HG03139 (cell line): Measurements from ENCODE around the gene CHD9.
"Not testable (repeated sequence)": the region's sequence is repeated elsewhere in the genome, so short reads cannot be mapped to it uniquely, and the experiment has no call there.

Experiments used
- ATAC-seq: cut with Tn5 transposase; IDR thresholded peaks from one replicate; pipeline ENCODE4 v1.9.1; 2021; ENCODE audit not compliant: unreplicated experiment

The CHD9 gene, protein sequence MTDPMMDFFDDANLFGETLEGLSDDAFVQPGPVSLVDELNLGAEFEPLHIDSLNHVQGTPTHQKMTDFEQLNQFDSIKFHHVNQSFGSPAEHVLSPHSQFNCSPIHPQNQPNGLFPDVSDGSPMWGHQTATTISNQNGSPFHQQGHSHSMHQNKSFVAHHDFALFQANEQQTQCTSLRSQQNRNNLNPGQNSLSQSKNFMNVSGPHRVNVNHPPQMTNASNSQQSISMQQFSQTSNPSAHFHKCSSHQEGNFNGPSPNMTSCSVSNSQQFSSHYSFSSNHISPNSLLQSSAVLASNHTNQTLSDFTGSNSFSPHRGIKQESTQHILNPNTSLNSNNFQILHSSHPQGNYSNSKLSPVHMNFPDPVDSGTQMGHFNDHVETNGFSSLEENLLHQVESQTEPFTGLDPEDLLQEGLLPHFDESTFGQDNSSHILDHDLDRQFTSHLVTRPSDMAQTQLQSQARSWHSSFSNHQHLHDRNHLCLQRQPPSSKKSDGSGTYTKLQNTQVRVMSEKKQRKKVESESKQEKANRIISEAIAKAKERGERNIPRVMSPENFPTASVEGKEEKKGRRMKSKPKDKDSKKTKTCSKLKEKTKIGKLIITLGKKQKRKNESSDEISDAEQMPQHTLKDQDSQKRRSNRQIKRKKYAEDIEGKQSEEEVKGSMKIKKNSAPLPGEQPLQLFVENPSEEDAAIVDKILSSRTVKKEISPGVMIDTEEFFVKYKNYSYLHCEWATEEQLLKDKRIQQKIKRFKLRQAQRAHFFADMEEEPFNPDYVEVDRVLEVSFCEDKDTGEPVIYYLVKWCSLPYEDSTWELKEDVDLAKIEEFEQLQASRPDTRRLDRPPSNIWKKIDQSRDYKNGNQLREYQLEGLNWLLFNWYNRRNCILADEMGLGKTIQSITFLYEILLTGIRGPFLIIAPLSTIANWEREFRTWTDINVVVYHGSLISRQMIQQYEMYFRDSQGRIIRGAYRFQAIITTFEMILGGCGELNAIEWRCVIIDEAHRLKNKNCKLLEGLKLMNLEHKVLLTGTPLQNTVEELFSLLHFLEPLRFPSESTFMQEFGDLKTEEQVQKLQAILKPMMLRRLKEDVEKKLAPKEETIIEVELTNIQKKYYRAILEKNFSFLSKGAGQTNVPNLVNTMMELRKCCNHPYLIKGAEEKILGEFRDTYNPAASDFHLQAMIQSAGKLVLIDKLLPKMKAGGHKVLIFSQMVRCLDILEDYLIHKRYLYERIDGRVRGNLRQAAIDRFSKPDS (N-terminal part only)

DNA sequence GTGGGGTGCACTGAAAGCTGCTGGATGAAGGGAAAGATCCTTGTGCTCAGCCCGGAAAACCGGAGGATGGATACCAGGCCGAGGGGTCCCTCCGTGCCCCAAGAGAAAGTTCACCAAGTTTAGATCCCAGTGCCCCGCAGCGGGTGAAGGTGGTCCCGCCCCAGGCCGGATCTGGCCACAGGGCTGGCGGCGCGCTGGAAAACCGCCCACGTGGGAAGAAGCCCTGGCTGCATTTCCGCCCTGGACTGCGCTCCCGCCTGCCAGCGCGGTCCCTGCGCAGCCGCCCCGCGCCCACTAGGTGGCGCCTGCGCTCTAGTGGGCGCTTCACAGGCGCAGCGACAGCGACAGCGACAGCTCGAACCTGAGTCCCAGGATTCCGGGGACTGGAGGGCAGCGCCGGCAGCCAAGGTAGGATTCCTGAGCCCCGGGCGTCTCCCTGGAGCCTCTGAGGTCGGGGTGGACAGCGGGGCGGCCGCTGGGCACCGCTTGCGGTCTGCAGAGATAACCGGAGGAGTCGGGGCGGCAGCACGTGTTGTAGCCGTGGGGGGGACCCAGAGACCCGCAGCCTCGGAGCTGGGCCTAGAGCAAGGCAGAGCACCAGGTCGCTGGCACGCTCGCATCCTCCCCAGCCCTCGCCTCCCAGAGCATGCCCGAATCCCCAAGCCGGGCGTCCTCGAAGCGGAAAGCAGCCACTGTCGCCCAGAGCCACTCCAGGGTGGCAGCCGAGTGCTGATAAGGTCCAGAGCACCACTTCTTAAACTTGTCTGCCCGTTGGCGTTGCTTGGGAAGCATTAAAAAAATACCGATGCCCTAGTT, at the start of gene CHD9:
TSS of gene CHD9 (plus strand) at position 322 of the 816 bp plus-strand sequence. CDS start 101,099 bp downstream, outside the sequence.
- peak; percentile 69 for ATAC-seq

DNA sequence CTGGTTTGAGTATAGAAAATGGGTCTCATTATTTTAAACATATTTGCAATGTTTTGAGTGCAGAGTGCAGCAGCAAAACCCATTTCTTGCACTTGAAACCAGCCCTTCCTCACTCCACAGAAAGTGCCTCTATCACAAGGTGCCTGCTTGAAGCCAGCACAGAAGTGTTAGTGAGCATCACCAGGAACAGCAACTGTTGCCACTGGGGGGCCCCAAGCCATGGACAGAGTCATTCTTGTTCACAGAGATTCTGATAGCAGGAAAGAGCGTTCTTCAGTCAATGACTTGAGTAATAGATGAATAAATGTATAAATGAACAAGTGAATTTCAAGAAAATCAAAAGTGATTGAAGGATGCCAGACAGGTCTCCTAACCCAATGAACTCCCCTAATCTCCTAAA, 47.7 kb upstream of the CHD9 start:
- no peak for ATAC-seq

DNA sequence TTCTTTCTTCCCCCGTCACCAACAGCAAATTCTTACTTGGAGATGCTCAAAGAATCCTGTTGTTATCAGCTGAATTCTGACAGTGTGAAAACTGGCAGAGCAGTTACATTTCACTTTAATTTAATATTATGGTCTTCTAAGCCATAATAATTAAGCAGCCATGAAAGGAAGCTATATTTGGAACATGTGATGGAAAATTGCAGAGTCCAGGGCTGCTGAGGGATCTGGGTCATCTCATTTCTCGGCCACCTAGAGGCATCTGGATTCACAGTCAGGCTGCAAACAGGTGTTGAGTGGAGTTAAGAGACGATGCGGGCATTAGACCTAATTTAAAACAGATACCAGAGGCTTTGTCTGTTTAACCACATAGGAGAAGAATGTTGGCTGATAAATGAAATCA, 40.5 kb upstream of the CHD9 start:
- ATAC-seq, result no peak

DNA sequence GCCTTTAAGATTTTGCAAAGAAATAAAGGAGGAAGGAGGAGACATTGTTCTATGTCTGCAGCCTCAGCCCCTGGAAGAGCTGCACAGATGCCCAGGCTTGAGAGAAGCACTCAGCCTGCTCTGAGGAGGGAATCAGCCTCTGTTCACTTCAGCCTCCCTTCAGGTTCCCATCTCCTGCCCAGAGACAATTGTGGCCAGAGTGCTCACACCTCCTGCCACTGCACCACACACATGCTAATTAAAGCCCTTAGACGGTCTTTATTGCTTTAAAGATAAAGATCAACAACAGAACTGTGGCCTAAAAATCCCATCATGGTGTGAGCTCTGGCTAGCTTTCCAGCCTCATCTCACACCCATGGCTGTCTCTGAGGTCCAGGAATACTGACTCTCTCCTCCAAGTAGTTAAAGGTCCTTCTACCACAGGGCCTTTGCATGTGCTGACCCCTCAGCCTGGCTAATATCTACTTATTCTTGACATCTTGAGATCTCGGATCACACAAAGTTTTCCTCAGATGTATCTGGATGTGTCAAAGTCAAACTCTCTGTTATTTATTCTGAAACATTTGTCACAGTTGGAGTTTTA, 35.9 kb upstream of the CHD9 start:
- no peak for ATAC-seq

DNA sequence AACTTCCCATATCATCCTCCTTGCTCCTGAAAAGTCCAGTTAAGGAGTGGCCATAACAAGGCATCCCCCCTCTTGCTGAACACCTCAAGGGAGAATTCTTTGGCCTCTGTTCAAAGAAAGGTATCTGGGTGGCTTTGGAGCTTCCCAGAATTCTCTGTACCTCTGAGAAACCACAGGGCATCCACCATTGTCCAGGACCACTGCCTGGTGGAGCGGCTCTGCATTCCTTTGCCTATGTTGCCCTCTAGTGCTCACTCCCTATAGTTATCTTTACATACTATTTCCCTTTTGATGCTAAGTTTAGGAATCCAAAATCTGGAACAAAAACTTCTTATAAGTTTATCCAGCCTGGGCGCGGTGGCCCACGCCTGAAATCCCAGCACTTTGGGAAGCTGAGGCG, 32.4 kb upstream of the CHD9 start:
- no peak for ATAC-seq

DNA sequence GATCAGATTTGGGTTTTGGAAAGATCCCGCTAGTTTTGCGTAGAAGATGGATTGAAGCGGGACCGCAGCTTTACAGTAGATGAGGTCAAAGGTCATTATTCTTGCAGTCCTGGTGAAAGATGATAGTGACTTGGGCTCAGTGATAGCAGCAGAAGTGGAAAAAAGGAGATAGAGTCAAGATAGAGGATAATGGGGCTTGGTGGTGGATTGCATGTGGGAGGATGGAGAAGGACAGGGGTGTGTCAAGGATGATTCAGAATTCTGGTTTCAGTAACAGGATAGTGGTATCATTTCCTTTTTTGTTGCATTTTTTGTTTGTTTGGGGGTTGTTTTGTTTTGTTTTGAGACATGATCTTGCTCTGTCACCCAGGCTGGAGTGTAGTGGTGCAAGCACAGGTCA, 30.7 kb upstream of the CHD9 start:
- no peak for ATAC-seq

DNA sequence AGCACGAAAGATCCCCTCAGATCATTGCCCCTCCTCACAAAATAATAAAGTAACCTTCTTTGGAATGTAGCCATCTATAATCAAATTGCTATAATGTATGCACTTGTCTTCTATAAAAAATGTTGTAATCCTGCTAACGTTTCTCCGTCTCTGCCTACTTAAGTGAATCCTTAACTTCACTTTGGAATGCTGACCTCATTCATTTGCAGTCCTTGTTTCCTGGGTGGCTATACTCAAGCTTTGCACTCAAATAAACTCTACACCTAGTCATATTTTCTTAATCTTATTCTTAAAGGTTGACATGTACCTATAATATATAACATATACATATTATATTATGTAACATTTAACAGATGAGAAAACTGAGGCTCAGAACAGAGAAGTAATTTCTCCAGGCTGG, 24.8 kb upstream of the CHD9 start:
- no peak for ATAC-seq

DNA sequence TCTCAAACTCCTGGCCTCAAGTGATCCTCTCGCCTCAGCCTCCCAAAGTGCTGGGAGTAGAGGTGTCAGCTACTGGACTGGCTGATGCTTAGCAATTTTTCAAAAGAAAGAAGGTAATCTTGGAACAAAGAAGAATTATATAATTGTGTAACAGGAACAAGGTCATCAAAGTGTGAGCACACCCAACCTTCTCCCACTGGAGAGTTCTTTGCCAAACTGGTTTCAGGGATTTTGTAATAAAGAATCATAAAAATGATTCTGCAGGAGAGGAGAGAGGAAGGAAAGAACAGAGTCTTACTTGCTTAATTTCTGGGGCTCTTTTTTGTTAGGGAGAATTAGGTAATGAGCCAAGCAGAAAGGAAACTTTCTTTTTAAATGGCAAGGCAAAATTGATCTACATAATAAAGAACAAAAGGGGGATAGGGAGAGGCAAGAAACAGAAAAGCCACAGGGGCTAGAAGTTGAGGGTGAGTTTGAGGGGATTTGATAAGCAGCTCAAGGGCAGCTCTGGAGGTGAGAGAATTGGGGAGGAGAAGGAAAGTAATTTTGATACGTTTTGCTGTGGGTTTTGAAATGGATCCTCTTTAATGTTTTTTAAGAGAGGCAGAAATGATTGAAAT, 23.4 kb upstream of the CHD9 start:
- no peak for ATAC-seq

DNA sequence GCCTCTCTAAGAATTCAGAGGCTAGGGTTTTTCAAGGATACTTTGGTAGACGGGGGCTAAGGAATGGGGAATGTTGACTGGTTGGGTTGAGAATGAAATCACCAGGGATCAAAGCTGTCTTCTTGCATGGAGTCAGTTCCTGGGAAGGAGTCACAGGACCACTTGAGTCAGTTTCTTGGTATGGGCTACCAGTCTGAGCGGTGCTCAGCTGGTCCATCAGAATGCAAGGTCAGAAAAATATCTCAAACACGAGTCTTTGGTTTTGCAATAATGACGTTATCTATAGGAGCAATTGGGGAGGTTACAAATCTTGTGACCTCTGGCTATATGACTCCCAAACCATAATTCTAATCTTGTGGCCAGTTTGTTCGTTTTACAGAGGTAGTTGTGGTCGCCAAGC, 20.5 kb upstream of the CHD9 start:
- ATAC-seq, result no peak

DNA sequence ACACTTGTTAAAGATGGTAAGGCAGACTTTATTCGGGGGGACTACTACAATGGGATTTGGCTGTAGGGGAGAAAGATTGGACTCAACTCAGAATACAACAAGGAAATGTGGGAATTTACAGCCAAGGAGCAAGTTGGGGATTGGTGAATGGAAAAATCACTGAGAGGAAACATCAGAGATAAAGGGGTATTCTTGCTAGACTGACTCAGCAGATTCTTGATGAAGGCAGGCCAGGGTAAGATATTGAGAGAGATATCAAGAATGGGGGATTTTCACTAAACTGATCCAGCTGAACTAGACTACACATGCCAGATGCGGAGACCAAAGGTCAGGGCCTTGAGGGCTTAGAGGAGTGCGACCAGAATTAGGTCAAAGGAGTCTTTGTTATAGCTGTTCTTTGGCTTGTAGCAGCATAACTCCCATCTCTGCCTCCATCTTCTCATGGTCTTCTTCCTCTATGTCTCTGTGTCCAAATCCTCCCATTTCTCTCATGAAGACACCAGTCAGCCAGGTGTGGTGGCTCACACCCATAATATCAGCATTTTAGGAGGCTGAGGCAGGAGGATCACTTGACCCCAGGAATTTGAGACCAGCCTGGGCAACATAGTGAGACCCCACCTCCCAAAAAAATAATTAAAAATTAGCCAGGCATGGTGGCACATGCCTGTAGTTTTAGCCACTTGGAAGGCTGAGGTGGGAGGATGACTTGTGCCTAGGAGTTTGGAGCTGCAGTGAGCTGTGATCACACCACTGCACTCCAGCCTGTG, 19.4 kb upstream of the CHD9 start:
- no peak for ATAC-seq

DNA sequence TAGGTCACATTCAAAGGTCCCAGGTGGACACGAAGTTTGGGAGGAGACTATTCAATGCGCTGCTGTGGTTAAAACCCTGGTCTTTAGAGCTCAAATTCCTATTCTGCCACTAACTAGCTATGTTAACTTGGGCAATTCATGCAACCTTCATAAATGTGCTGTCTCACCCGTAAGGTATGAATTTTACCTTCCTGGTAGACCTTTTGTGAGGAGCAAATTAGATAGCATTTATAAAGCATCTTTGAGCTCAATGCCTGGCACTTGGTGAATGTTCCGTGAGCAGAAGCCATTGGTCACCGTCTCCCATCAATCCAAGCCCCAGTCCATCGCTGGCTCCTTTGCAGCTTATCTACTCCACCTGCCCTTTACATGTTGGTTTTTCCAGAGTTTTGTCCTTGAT, 18.7 kb upstream of the CHD9 start:
- ATAC-seq, result no peak

DNA sequence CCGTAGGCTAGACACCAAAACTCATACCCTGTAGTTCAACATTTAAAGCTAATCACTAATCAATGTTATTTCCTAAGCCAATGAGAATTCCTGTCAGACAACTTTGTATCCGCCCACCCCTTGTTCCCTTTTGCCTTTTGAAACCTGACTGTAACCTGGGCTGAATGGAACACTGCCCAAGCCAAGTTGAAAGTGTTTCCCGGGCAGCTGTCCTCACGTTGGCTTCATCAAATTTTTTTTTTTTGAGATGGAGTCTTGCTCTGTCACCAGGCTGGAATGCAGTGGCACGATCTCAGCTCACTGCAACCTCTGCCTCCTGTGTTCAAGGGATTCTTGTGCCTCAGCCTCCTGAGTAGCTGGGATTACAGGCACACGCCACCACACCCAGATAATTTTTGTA, 18.1 kb upstream of the CHD9 start:
- not testable (repeated sequence) for ATAC-seq

DNA sequence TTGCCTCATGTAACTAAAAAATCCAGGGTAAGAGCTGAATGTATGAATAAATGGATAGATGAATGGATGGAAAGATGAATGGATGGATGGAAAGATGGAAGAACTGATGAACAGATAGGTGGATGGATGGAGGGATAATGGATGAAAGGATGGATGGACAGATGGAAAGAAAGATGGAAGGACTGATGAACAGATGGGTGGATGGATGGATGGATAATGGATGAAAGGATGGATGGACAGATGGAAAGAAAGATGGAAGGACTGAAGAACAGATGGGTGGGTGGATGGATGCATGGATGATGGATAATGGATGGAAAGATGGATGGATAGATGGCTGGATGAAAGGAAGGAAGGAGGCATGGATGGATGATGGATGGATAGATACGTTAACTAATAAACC, 14.0 kb upstream of the CHD9 start:
- ATAC-seq, result no peak

DNA sequence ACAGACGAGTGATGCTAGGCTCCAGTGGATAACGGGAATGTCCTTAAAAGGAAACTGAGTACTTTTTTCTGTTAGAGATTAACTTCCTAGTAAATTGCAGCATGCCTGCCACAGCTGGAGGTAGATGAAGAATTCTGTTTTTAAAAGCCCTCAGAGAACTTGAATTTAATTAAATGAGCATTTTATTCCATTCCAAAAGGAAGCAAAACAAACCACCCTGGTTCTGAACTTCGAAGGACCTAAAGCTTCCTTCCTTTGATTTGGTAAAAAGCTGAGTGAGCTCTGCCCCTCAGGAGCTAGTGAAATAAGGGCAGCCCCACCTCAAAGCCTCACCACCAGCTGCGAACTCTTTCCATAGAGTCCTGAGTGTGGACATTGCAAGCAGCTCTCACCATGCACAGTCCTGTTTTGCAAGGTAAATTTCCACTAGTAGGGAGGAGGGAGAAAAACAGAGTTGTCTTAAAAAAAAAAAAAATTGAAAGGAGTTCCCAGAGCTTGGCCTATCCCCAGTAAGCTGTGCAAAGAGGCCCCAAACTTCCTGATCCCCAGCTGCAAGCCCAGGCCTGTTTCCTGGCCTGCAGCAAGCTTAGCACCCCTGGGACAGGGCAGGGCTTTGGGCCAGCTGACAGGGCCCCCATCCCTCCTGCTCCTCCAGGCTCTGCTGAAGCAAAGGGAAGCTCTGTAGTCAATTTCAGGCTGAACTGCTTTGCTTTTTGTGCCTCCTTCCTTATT, 13.3 kb upstream of the CHD9 start:
- no peak for ATAC-seq

DNA sequence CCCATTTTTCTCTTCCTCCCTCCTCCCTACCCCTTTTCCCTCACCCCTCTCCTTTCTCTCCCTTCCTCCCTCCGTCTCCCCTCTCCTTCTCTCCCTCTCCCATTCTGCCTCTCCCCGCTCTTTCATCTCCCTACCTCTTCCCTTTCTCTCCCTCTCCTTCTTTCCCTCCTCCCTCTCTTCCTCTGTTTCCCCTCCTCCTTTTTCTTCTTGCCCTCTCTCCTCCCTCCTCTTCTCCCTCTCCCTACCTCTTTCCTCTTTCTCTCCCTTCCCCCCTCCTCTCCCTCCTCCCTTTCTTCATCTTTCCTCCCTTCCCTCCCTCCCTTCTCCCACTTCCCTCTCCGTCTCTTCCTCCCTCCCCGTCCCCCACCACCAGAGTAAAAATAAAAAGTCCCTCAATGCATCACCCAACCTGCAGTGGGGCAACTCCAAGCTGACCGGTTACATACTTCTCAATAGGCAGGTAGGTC, 12.5 kb upstream of the CHD9 start:
- ATAC-seq, result no peak

DNA sequence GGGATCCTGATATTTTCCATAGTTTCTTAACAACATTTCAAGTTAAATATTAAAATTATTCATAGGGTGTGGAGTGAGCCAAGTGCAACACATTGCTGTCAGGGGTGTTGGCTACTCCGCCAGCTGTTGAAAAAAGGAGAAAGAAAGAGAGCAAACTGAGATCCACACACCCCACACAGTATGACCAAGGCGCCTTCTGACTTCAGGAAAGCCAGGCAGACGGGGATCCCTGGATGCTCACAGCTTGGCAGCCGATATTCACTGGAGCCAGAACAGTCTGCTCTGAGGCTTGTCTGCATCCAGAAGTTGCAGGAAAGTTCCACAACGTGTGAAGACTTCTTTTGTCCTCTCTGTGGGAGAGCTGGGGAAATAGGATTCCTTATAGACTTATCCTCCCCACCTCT, 11.4 kb upstream of the CHD9 start:
- no peak for ATAC-seq

DNA sequence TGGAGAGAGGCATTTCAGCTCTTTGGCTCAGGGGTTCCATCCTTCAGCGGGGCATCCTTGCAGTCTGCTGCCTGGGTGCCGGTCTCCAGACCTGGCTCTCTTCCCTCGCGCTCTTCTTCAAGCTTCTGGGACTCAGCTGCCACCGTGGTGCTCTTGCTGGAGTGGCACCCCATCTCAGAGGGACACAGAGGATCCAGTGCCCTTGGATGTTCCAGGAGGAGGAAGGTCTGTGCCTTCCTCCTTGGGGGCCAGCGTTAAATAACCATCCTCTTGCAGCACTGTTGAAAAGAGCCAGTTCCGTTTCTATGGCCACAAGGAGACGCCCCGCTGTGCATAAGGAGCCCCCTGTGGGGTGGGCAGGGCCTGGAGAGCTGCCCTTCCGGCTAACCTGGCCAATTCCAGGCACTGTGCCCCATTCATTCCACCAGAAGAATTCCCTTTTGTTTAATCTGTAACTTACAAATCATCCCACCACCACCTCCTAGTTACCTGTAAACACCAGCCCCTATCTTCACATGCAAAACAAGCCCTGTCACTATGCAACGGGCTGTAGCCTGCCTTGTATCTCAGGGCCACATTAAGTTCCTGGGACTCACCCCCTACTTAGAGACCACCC, 10.7 kb upstream of the CHD9 start:
- no peak for ATAC-seq
